ENCODE results near the gene TPH2.

DNA sequence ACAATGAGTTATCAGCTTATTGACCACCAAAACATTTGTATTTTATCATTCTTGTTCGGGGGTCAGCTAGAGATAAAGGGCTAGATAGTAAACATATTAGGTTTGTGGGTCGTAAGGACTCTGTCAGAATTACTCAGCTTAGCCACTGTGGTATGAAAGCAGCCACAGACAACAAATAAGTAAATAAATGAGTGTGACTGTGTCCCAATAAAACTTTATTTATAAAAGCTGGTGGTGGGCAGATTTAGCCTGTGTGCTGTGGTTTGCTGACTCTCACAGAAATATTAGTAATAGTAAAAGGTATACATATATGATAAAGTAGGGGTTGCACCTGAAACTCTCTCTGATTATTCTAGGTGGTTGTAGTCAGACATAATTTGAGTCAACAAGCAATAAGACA lies 56.1 kb downstream of the TPH2 start:
- TF ChIP-seq POLR2A (IDR thresholded peaks at IDR 0.05; ENCODE audit: low read depth, low read length) (no peak), SPI1 (IDR thresholded peaks at IDR 0.05; ENCODE audit: low read depth, low read length) (no peak), TAF1 (IDR thresholded peaks at IDR 0.05; ENCODE audit: low read depth, low read length) (no peak), POLR2AphosphoS5 (IDR thresholded peaks at IDR 0.05; ENCODE audit: low read depth, low read length) (no peak)

Data from GM12891 (cell line).